PC-3 (cell line): Measurements from ENCODE around the gene SHBG.

Experiments used
- CTCF ChIP-seq: fragments of 300-600 bp; sonication (generic); conservative IDR thresholded peaks from 2 replicates; pipeline ENCODE4 v1.5.1; 2017; ENCODE audit warnings: antibody characterized with exemption, low read depth, mild to moderate bottlenecking, low read length
- EZH2 ChIP-seq: fragments of 300-600 bp; sonication (generic); IDR thresholded peaks from one replicate; pipeline ENCODE4 v1.6.1; 2017; ENCODE audit warnings: antibody characterized with exemption, mild to moderate bottlenecking, low read length; ENCODE audit not compliant: unreplicated experiment

GRCh38 chr17:7676533-7676932 lies 46.6 kb downstream of the SHBG start:
- TF ChIP-seq CTCF: no peak
- no peak for TF ChIP-seq EZH2
